Daoy (cell line): ENCODE data around the gene MVD. TPM values are rescaled to one million over a fixed set of nuclear protein-coding genes. Genes with fewer than 3 reads are reported as not detected.
"Not testable (repeated sequence)": the region's sequence is repeated elsewhere in the genome, so short reads cannot be mapped to it uniquely, and the experiment has no call there.

Experiments
- DNase-seq: peaks from one replicate; pipeline ENCODE4 v3.0.0-alpha.2; 2015; ENCODE audit warnings: low read depth
- total RNA-seq: library from RNA; depleted of rRNA; stranded (reverse); fragments of >200 nt; shearing (Covaris generic); gene quantifications from 2 replicates; pipeline ENCODE4 v1.2.3, GENCODE V29; 2014

Gene MVD
- total RNA-seq, 1 experiment from 2014 or later: 27.3 TPM

DNA sequence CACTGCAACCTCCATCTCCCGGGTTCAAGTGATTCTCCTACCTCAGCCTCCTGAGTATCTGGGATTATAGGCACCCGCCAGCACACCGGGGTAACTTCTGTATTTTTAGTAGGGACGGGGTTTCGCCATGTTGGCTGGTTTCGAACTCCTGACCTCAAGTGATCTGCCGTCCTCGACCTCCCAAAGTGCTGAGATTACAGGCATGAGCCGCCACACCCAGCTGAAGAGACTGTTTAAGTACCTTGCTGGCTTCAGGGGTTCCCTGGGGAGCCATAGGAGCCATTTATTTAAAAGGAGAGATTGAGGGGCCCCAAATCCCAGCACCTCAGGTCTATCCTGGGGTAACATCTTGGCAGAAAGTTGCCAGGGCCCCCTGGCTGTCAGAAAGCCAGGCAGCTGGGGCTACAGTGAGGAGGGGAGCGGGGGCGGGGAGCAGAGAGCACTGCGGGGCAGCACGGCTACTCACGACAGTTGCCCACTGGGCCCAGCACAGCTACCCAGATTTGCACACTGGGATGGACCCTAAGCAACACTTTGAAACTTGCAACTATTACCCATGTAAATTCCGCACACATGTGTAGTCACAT is 21.8 kb upstream of the MVD start:
- no peak for DNase-seq

DNA sequence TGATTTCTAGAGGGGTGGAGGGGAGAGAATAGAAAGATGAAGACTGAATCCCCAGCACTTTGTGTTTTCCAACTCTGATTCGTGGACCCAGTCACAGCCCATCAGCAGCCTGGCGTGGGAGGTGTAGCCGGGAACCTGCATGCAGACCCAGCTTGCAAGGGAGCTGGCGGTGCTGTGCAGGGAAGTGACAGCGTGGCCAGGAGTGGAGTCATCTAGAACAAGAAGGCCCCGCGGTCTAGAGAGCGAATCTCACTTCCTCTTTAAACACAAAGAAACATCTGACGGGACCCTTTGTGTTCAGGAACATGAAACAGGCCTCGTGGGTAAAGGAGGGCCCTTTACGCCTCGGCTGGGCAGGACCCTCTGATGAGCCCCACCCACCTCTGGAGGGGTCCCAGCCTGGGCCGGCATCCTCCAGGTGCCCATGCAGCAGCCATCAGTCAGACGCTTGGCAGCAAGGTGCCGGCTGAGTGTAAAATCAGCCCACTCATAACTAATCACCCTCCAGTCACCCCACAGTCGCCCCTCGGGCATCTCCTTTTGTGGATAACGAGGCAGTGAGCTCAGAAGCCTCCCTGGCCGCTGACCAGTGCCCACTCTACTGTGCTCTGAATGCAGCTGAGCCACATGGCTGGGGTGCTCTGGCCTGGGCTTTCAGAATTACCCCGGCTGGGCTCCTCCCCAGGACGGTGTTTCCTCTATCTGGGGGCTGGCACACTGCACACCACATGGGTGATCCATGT is 19.0 kb upstream of the MVD start:
- DNase-seq: no peak

DNA sequence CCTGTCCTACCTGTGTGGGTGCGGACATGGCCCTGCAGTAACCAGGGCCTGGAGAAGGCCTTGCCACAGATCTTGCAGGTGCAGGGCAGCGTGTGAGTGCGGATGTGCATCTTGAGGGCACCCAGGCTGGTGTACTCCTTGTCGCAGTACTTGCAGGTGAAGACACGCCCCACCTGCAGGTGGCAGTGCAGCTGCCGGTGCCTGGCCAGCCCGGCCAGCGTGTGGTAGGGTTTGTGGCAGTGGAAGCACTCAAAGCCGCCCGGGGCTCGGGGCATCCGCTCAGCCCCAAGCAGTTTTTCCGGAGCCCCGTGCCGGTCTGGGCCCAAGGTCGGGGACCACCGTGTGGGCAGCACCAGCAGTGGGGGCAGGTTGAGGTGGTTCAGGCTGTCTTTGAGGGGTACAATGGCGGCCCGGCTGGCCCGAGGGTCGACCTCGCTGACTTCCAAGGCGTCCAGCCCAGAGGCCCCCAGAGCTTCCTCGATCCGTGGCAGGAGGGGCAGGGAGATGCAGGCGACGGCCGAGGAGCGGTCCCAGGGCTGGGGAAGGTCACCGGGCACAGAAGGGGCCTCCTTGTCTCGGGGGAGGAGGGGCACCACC is 18.3 kb upstream of the MVD start:
- DNase-seq: no peak

DNA sequence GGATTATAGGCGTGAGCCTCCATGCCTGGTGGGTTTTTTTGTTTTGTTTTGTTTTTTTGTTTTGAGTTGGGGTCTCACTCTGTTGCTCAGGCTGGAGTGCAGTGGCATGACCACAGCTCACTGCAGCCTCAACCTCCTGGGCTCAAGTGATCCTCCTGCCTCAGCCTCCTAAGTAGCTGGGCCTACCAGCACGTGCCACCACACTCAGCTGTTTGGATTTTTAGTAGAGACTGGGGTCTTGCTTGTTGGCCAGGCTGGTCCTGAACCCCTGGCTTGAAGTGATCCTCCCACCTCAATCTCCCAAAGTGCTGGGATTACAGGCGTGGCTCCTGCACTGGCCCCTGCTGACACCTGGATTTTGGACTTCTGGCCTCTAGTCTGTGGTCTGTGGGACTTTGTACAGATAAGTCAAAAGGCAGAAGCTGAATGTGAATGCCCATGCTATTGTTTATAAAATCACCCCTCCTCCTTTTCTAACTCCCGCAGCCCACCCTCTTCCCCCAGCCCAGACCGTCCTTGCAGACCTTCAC is 17.7 kb upstream of the MVD start:
- no peak for DNase-seq

DNA sequence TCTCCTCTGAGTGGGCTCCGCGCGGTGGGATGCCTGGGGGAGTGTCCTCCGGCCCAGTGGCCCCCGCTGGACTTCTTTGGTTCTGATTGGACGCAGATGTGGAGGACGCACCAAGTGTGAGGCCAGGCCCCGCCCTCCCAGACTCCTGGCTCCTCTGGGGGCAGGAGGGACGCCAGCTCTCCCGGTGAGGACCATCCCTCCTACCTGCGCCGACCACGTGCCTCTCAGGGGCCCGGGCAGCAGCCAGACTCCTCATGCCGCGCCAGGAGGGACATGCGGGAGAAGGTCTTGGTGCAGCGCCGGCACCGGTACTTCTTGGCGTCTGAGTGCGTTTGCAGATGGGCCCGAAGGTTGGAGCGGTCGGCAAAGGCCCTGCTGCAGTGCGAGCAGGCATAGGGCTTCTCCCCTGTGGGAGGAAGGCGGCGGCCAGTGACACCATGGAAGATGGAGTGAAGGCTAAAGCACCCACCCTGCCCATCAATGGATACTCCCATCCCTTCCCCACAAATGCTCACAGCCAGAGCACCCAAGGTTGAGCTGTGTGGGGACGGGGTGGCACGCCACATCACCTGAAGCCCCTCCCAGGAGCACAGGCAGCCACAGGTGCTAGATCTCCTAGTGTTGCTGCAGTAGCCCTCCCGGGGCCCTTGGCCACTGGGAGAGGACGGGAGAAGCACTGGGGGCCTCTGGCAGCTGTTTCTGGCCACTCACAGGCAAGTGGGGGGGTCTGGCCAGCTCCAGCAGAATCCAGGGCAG is 15.5 kb upstream of the MVD start:
- no peak for DNase-seq

DNA sequence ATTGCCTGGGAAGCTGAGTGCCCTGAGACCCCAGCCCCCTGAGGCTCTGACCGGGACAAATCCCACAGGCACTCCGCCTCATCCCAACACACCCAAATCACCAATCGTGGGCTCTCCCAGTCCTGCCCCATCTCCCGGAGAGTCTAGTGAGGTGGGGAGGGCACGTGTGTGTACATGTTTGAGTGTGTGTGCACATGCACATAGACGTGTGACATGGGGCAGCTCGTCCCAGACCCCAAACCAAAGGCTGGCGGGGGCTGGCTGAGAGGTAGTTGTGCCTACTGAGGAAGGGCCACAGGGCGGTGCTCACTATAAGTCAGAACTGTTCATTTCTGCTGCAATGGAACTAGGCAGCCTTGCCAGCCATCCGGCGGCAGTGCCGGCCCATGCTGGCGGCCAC is 14.8 kb upstream of the MVD start:
- DNase-seq: no peak

DNA sequence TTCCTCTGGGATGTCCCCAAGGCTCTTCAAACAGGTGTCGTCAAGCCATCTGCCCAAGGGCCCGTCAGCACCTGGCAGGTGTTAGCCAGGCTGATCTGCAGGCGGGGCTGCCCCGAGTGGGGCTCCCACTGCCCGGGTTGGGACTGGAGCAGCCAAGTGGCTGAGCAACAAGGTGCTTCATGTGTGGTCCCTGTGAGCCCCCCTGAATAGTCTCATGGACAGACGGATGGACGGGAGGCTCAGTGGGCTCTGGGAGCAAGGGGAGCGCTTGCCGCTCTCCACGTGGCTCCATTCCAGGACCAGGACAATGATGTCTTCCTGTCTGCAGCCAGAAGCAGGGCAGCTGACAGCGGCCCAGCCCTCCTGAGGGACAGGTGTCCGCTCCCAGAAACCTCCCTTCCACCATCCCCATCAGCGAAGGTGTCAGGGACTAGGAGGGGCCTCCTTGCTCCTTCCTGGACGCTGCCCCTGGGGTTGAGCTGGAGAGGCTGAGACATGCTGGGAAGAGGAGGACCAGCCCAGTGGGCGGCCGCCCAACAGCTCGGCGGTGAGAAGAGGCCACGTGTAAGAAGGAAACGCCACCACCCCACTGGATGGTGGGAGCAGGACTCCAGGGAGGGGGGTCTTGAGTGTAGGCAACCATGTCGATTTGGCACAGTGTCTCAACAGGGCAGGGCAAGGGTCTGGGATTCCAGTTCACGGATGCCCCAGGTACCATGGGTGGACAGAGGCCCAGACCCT is 13.8 kb upstream of the MVD start:
- DNase-seq: no peak

DNA sequence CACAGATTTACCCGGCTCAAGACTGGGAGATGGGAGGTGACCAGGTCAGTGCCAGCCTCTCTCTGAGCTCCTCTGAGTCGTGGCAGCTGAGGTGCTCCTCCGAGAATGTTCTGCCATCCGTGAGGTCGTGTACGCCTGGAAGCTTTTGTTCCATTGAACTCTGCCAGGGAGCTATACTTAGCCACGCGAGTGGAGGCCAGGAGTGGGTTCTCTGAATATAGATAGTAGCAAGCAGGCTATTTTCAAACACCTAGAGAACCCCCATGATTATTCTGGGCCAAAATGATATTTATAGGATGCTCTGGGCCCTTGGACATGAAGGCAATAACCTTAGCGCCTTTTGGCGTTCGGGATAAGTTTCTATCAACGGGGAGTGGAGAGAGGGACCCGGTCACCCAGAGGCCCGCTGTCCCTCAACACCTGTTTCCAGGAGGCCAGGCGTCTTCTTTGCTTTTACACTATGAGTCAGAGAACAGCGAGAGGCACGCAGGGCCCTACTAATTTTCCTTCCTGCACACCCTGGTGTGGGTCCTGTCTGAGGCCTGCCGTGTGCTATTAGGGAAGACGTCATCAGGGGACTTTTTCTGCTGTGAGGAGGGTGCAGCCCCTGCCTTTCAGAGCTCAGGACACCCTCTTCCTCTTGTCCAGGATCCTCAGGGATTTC is 11.0 kb upstream of the MVD start:
- no peak for DNase-seq

DNA sequence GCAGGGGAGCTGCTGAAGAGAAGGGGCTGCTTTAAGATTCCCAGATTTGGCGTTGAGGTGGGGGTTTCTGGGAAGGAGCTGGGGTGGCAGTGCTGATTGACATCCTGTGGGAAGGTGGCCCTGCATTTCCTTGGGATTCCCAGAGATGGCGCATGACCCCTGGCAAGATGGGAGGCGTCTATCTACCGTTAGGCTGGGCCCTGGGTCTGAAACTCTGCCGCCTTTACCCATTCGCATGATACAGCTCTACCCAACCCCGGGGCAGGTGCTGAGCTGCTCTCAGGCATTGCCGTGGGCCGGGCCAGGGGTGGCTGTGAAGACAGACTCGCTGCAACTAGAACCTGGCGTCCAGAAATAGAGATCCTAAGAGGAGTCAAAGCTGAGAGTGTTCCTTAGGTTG is 9.9 kb upstream of the MVD start:
- no peak for DNase-seq

DNA sequence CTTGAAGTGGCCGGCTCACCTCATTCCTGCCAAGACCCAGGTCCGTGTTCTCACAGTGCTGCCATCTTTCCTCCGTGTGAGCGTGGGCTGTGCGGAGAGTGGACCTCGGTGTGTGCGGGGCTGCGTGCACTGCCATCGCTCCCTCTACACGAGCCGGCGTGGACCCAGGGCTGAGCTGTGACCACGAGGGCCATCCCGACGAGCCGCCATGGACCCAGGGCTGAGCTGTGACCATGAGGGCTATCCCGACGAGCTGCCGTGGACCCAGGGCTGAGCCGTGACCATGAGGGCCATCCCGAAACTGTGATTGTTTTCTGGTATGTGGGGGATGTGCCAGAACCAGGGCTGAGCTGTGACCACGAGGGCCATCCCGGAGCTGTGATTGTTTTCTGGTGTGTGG is 8.9 kb upstream of the MVD start:
- DNase-seq: no peak

DNA sequence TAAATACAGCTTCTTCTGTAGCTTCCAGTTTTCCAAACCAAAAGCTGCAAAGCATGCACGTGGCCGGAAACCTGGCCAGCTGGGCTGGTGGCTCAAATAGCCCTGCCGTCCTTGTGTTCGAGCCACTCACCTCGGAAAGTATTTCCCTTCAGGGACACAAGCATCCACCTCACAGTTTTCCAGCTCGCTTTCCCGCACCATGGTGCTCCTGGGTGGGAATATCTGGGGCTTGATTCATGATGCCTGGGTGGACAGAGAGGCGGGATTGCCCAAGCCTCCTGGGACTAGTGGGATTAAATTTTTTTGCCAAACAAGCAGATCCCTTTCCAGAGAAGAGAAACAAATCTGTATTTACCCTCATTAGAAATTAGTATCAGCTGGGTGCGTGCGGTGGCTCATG is 7.1 kb upstream of the MVD start:
- DNase-seq: no peak

DNA sequence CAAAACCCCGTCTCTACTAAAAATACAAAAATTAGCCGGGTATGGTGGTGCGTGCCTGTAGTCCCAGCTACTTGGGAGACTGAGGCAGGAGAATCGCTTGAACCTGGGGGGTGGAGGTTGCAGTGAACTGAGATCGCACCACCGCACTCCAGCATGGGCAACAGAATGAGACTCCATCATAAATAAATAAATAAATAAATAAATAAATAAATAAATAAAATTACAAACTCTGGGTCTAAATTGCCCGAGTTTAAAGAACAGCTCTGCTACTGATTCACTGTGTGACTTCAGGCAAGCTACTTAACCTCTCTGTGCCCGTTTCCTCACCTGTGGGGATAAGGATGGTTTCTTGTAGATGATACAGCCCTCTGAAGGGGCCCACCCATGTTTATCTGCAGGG is 6.6 kb upstream of the MVD start:
- not testable (repeated sequence) for DNase-seq

DNA sequence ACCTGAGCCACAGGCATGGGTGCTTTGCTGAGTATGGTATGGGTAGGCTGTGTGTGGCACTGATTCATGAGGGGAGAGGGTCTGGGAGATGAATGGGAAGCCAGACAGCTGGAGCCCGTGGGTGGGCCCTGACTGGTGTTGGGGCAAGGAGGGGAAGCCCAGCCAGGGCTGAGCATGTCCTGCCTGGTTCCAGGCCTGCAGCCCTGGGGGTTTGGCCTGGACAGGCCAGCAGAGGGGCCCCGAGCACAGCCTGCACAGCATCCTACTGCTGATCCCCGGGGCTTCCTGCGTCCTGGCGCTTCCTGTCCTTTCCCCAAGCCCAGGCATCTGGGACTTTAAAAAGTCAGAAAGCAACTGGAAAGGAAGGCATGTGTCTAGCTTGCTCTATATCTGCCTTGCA is 4.6 kb upstream of the MVD start:
- DNase-seq: no peak

DNA sequence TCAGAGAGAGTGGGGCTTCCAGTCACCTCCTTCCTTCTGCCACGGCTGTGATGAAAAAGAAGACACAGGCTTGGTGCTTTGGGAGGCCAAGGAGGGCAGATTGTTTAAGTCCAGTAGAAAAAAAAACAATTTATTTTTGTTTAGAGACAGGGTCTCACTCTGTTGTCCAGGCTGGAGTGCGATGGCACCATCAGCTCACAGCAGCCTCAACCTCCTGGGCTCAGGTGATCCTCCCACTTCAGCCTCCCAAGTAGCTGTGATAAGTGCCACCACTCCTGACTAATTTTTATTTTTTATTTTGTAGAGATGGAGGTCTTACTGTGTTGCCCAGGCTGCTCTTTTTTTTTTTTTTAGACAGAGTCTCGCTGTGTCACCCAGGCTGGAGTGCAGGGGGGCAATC is 2.7 kb upstream of the MVD start:
- DNase-seq: no peak

DNA sequence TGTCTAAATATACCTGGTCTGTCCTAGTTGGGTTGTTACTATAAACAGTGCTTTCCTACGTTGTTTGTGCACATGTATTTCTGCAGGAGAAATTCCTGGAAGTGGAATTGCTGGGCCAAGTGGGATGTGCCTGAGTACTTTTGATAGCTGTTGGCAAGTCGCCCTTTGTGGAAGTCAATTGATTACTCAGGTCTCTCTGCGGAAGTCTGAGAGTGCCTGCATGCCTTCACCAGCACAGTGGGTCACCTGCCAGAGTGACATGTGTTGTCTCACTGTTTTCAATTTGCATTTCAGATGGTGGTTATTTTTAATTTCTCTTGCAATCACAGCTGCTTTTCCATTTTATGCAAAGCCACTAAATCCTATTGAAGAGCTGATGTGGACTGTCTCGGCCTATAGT is 2.3 kb upstream of the MVD start:
- no peak for DNase-seq

DNA sequence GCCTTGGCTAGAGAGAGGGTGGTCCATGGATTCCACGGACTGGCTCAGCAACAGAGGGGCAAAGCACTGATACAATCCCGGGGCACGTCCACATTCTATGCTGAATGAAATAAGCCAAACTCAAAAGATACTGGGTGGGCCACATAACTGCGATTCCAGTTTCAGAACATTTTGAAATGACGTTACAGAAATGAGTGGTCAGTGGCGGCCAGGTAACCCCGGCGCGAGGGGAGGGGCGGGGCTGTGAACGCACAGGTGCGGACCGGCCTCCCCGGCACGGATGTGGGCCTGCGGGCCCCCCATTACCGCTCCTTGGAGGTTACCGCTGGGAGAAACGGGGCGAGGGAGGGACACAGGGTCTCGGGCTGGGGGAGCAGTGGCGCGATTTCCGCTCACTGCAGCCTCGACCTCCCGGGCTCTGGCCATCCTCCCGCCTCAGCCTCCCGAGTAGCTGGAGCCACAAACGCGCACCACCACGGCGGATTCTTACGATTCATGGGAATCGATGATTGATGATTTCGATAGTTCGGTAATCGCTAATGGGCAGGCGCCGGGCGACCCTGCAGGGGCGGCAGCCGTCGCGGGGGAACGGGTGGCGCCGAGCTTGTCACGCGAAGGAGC is 559 bp downstream of the MVD start:
- no peak for DNase-seq

DNA sequence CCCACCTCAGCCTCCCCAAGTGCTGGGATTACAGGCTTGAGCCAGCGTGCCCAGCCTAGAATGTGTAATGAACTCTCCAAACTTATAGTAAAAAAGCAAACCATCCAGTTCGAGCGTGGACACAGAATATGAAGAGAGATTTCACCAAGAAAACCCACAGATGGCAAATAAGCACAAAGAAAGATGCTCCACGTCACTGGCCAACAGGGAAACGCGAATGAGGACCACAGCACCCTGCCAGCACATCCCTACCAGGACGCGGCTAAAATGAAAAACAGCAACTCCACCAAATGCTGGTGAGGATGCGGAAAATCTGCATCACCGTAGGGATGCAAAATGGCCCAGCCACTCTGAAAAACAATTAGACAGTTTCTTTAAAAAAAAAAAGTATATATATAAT is 1.4 kb downstream of the MVD start:
- DNase-seq: no peak

DNA sequence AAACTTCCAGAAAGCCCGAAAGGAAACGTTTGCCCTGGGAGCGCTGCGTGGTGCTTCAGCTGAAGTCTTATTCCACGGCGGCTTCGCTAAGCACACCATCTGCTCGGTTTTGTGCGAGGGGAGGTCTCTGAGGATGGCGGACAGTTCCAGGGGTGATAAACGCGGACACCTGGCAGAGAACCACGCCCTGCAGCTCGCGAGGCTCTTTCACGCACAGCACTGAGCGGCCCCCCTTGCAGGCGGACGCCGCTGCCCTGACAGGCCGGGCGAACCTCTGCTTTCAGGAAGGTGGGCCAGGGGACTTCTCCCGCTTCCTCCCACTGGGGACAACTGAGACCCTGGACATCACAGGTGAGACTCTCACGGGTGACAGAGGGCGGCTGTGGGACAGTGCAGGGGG is 3.7 kb downstream of the MVD start:
- no peak for DNase-seq

DNA sequence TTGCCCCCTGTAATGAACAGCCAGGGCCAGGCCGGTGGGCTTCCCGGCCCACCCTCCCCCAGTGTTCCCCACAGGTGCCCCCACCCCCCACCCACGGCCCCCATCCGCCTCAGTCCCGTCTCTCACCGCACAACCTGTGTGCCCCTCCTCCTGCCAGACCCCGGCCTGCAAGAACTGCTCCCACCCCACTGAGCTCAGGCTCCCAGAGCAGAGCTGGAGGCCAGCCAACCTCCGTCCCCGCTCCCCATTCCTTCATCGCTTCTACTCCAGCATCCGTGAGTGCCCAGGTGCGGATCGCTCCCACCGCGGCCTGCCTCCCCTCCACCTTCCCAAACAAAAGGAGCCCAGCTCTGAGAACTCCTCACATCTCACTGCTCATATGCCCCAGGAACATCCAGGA is 4.2 kb downstream of the MVD start:
- DNase-seq: no peak

DNA sequence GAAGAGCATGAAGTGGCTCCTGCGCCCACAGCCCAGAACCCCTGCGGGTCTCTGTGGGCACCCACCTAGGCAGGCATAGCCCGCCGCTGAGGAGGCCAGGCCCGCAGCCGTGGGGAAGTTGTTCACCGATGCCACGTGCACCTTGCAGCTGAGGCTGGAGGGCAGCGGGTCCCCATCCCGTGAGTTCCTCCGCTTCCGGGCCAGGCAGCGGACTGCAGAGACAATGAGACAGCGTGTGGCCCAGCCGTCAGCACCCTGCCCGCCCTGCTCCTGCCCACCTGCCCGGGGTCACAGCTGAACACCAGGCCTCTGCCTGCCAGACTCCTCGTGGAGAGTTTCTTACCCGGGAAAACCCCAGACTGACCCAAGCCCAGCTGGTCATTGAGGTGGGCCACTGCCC is 5.5 kb downstream of the MVD start:
- no peak for DNase-seq
